ENCODE results near the gene FOXC2.

GRCh38 chr16:86565644-86566511 lies 751 bp upstream of the FOXC2 start:
- TF ChIP-seq CTCF (IDR thresholded peaks at IDR 0.05) (no peak), POLR2A (IDR thresholded peaks at IDR 0.05) (no peak)
